ENCODE results near the gene SMIM10.

SMIM10 gene

DNA sequence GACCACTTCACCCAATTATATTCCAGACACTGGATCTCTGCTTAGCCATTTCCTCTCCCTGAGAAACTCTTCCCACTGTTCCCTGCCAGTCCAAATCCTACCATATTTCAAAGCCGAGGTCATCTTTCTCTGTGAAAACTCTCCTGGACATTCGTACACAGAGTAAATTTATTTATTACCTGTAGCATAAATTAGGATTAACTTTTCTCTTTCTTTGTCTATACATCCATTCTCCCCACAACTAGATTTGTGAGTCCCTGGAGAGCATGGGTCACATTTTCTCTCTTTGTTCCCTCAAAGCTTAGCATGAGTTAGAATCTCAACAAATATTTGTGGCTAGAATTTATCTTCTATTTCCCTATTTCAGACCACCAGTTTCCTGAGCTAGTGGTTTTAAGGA, 27.8 kb upstream of the SMIM10 start:
- TF ChIP-seq POLR2AphosphoS5 (IDR thresholded peaks at IDR 0.05; ENCODE audit: low read depth, low read length) (no peak), SIN3A (IDR thresholded peaks at IDR 0.05; ENCODE audit: borderline replicate concordance, insufficient read depth, low read length) (no peak), FOXP2 (optimal IDR thresholded peaks at IDR 0.05; ENCODE audit: borderline replicate concordance, extremely low read depth, extremely low read length, insufficient read depth) (no peak), TAF1 (IDR thresholded peaks at IDR 0.05; ENCODE audit: borderline replicate concordance, insufficient read depth, low read length) (no peak)
- TF ChIP-seq, protein P1, sequence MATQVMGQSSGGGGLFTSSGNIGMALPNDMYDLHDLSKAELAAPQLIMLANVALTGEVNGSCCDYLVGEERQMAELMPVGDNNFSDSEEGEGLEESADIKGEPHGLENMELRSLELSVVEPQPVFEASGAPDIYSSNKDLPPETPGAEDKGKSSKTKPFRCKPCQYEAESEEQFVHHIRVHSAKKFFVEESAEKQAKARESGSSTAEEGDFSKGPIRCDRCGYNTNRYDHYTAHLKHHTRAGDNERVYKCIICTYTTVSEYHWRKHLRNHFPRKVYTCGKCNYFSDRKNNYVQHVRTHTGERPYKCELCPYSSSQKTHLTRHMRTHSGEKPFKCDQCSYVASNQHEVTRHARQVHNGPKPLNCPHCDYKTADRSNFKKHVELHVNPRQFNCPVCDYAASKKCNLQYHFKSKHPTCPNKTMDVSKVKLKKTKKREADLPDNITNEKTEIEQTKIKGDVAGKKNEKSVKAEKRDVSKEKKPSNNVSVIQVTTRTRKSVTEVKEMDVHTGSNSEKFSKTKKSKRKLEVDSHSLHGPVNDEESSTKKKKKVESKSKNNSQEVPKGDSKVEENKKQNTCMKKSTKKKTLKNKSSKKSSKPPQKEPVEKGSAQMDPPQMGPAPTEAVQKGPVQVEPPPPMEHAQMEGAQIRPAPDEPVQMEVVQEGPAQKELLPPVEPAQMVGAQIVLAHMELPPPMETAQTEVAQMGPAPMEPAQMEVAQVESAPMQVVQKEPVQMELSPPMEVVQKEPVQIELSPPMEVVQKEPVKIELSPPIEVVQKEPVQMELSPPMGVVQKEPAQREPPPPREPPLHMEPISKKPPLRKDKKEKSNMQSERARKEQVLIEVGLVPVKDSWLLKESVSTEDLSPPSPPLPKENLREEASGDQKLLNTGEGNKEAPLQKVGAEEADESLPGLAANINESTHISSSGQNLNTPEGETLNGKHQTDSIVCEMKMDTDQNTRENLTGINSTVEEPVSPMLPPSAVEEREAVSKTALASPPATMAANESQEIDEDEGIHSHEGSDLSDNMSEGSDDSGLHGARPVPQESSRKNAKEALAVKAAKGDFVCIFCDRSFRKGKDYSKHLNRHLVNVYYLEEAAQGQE (IDR thresholded peaks at IDR 0.05; ENCODE audit: insufficient read depth in 1 of 2, low read depth in 2 of 2, low read length in 2 of 2) = no peak

DNA sequence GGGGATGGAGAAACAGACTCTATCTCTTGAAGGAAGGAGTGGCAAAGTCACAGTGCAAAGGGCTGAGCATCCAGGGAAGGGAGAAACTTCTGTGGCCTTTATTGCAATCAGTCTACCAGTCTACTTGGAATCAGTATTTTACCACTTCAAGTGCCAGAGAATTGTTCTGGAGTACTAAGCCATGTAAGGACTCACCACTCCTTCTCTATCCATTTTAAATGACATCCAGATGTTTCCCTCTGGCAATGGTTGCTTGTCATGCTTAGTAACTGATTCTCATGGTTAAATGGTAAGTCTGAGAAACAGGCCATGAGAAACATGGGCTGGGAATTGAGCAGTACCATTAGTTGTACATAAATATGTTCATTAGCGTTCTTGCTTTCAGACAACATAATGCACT, 21.1 kb upstream of the SMIM10 start:
- no peak for TF ChIP-seq TAF1 (IDR thresholded peaks at IDR 0.05; ENCODE audit: borderline replicate concordance, insufficient read depth, low read length)
- no peak for TF ChIP-seq FOXP2 (optimal IDR thresholded peaks at IDR 0.05; ENCODE audit: borderline replicate concordance, extremely low read depth, extremely low read length, insufficient read depth)
- no peak for TF ChIP-seq SIN3A (IDR thresholded peaks at IDR 0.05; ENCODE audit: borderline replicate concordance, insufficient read depth, low read length)
- TF ChIP-seq POLR2AphosphoS5 (IDR thresholded peaks at IDR 0.05; ENCODE audit: low read depth, low read length) = no peak
- TF ChIP-seq, protein P1 (IDR thresholded peaks at IDR 0.05; ENCODE audit: insufficient read depth in 1 of 2, low read depth in 2 of 2, low read length in 2 of 2) = no peak

DNA sequence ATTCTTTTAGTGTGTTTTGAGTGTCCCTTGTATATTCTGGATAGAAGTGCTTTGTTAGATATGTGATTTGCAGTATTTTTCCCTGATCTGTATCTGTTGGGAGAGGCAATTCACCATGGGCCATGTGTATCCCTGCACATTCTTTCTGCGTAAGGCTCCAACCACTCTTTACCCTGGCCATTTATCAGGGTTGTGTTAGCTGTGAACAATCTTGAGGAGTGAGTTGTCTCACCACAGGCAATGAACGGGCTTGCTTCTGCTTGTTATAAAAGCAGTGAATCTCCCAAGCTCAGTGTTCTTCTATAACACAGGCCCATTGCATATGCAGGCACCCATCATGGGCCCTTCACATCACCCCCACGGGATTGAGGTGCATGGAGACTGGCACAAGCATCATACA, 18.9 kb upstream of the SMIM10 start:
- TF ChIP-seq POLR2AphosphoS5 (IDR thresholded peaks at IDR 0.05; ENCODE audit: low read depth, low read length) (no peak), SIN3A (IDR thresholded peaks at IDR 0.05; ENCODE audit: borderline replicate concordance, insufficient read depth, low read length) (no peak), TAF1 (IDR thresholded peaks at IDR 0.05; ENCODE audit: borderline replicate concordance, insufficient read depth, low read length) (no peak), FOXP2 (optimal IDR thresholded peaks at IDR 0.05; ENCODE audit: borderline replicate concordance, extremely low read depth, extremely low read length, insufficient read depth) (no peak)
- TF ChIP-seq, protein P1 (IDR thresholded peaks at IDR 0.05; ENCODE audit: insufficient read depth in 1 of 2, low read depth in 2 of 2, low read length in 2 of 2) = no peak

DNA sequence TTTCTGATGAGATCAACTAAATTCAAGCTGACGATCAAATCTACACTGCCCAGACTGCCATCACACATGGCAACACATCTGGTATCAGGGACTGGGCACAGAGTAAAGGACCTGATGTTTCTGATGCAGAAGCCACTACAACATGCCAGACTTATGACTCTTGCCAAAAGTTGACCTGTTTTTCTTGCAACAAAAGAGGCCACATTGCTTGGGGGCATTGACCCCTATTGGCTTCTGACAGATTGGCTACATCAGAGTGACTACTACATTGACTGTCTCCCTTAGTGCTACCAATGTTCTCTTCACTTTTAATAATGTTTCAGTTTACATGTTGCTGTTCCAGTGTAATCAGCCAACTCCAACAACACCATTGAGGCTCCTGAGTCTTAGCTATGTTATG, 15.3 kb upstream of the SMIM10 start:
- TF ChIP-seq SIN3A (IDR thresholded peaks at IDR 0.05; ENCODE audit: borderline replicate concordance, insufficient read depth, low read length) (no peak), TAF1 (IDR thresholded peaks at IDR 0.05; ENCODE audit: borderline replicate concordance, insufficient read depth, low read length) (no peak), POLR2AphosphoS5 (IDR thresholded peaks at IDR 0.05; ENCODE audit: low read depth, low read length) (no peak), FOXP2 (optimal IDR thresholded peaks at IDR 0.05; ENCODE audit: borderline replicate concordance, extremely low read depth, extremely low read length, insufficient read depth) (no peak)
- TF ChIP-seq, protein P1 (IDR thresholded peaks at IDR 0.05; ENCODE audit: insufficient read depth in 1 of 2, low read depth in 2 of 2, low read length in 2 of 2) = no peak

DNA sequence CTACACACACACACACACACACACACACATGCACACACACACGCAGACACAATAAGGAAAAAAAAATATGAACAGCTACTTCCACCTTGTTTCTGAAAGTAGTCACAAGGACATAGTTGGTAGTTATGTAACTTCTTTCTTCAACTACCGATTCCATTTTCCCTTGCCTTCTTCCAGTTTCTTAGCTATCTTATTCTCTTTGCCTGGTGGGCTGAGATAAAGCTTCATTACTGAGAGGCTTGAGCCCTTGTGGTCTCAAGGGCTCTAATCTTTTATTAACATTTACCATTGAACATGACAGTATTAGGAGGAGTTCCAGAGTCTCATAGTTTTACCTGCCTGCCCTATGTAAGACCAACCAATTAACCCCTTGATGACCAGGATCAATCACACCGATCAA, 8.9 kb upstream of the SMIM10 start:
- TF ChIP-seq POLR2AphosphoS5 (IDR thresholded peaks at IDR 0.05; ENCODE audit: low read depth, low read length) = no peak
- no peak for TF ChIP-seq FOXP2 (optimal IDR thresholded peaks at IDR 0.05; ENCODE audit: borderline replicate concordance, extremely low read depth, extremely low read length, insufficient read depth)
- no peak for TF ChIP-seq SIN3A (IDR thresholded peaks at IDR 0.05; ENCODE audit: borderline replicate concordance, insufficient read depth, low read length)
- TF ChIP-seq, protein P1 (IDR thresholded peaks at IDR 0.05; ENCODE audit: insufficient read depth in 1 of 2, low read depth in 2 of 2, low read length in 2 of 2) = no peak
- no peak for TF ChIP-seq TAF1 (IDR thresholded peaks at IDR 0.05; ENCODE audit: borderline replicate concordance, insufficient read depth, low read length)
